SK-N-MC (cell line): ENCODE measurements around the gene FDPS.

Experiments
- EZH2 ChIP-seq: fragments of 200-600 bp; sonication (generic); IDR thresholded peaks from one replicate; pipeline ENCODE4 v1.6.1; 2017; ENCODE audit warnings: antibody characterized with exemption
- POLR2AphosphoS5 ChIP-seq: IDR thresholded peaks from 2 replicates; pipeline ENCODE4 v1.6.1; 2012; ENCODE audit warnings: mild to moderate bottlenecking, low read depth, low read length, borderline replicate concordance

- no peak for TF ChIP-seq EZH2
- TF ChIP-seq POLR2AphosphoS5: peak; percentile 90
Observed at GRCh38 chr1:155308493-155309422, at the start of gene FDPS.
